GM12872 (cell line): ENCODE data around the gene COL11A2.

Source experiments
- TF ChIP-seq, protein P1 (sequence below): IDR thresholded peaks from 3 replicates; pipeline ENCODE4 v1.5.1; 2011; ENCODE audit warnings: low read depth, mild to moderate bottlenecking, low read length, moderate library complexity; ENCODE audit not compliant: insufficient read depth

COL11A2 gene

DNA sequence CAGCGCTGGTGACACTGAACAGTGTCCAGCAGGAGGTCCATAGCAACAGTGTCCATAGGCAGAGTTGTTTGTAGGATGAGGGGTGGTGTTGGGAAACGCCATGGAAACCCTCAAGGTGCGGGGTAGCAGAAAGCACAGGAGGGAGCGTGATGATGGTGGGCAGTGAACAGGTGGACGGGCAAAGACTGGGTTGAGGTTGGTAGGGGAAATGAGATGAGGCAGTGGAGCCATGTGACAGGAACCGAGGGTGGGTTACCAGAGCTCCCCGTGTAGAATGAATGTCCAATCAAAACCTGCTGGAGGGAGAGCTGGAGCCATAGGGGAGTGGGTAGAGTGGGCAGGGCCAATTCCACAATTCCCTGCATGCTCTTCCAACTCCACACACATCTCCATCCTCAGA, 78.5 kb downstream of the COL11A2 start:
- TF ChIP-seq, protein P1, sequence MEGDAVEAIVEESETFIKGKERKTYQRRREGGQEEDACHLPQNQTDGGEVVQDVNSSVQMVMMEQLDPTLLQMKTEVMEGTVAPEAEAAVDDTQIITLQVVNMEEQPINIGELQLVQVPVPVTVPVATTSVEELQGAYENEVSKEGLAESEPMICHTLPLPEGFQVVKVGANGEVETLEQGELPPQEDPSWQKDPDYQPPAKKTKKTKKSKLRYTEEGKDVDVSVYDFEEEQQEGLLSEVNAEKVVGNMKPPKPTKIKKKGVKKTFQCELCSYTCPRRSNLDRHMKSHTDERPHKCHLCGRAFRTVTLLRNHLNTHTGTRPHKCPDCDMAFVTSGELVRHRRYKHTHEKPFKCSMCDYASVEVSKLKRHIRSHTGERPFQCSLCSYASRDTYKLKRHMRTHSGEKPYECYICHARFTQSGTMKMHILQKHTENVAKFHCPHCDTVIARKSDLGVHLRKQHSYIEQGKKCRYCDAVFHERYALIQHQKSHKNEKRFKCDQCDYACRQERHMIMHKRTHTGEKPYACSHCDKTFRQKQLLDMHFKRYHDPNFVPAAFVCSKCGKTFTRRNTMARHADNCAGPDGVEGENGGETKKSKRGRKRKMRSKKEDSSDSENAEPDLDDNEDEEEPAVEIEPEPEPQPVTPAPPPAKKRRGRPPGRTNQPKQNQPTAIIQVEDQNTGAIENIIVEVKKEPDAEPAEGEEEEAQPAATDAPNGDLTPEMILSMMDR, result no peak
